Lower leg skin (tissue), 4 donors: ENCODE measurements around the gene TPRG1L. TPM values are rescaled to one million over a fixed set of nuclear protein-coding genes. Genes with fewer than 3 reads are reported as not detected.

Source experiments
- DNase-seq, 2 donors: peaks; one replicate each; pipeline ENCODE4 v3.0.0-alpha.2; 2019; ENCODE audit warnings: low spot score in 2 of 2
- H3K4me3 ChIP-seq: fragments of 200-600 bp; sonication (generic); 2 replicates; pipeline ENCODE4 v1.5.1; 2017; ENCODE audit warnings: mild to moderate bottlenecking, low read depth; ENCODE audit not compliant: poor library complexity, severe bottlenecking
- CTCF ChIP-seq, 3 donors: fragments of 450-650 bp; IDR thresholded peaks; one replicate each; pipeline ENCODE4 v1.5.1; 2016; ENCODE audit warnings: antibody characterized with exemption in 3 of 3, mild to moderate bottlenecking in 3 of 3, moderate library complexity in 2 of 3
- POLR2A ChIP-seq, 2 donors: fragments of 450-650 bp; IDR thresholded peaks; one replicate each; pipeline ENCODE4 v1.6.1; 2016 to 2017; ENCODE audit warnings: antibody characterized with exemption in 2 of 2, mild to moderate bottlenecking in 1 of 2, moderate library complexity in 1 of 2
- WGBS, 2 donors: methylation state at CpG; one replicate each; pipeline ENCODE4 v1.1.5; 2018; 5-methylcytosine and 5-hydroxymethylcytosine counted together
- intact Hi-C: fragments of 100-400 bp; cut with DNase I; formaldehyde crosslinking; loops from one replicate; pipeline ENCODE4 v1.15.0; 2023; ENCODE audit warnings: low total_unique reads
- total RNA-seq, 4 donors: library from RNA; depleted of rRNA; stranded (reverse); fragments of >200 nt; gene quantifications; one replicate each; pipeline ENCODE4 v1.1.0, GENCODE V29; 2016

TPRG1L gene
- total RNA-seq, 4 donors from 2014 or later = 44.1 to 54.3 (median 52.2) TPM

DNA sequence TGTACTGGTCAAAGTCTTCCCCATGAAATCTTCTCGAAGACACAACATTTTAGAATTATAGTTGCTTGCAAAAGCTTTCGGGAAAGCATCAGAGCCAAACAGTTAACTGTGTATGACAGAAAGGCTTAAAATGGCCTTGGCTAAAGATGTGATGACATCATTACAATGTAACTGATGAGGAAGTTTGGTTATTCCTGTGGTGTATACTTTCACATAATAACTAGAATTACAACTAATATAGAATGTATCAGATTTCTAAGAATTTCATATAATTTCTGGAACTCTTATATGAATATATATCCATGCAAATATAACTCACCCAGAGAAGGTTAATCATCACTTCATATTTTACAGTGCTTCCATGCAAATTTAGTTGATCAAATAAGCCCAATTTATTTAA lies 35.9 kb downstream of the TPRG1L start:
- intact Hi-C loops = no loop called here
- TF ChIP-seq POLR2A (IDR thresholded peaks at IDR 0.05) (no peak), CTCF (IDR thresholded peaks at IDR 0.05) (no peak)
- H3K4me3 ChIP-seq = no peak overlapping the region
- DNase-seq = no peak
- WGBS, 2 donors = 75 to 82% methylated on average over 2 of the region's 2 CpGs

DNA sequence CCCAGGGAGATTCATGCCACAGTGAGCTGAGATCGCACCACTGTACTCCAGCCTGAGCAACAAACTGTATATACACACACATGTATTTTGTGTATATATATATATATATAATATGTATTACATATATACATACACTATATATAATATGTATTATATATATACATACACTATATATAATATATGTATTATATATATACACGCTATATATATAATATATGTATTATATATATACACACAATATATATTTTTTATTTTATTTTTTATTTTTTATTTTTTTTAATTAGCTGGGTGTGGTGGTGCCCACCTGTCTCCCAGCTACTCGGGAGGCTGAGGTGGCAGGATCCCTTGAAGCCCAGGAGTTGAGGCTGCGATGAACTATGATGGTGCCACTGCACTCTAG lies 36.8 kb downstream of the TPRG1L start:
- no peak overlapping the region for H3K4me3 ChIP-seq
- TF ChIP-seq CTCF (IDR thresholded peaks at IDR 0.05) (no peak), POLR2A (IDR thresholded peaks at IDR 0.05) (no peak)
- 95 to 96% methylated on average over 4 of the region's 4 CpGs for WGBS, 2 donors
- intact Hi-C loops = no loop called here
- DNase-seq = no peak

GRCh38 chr1:3662080-3662671 lies 37.4 kb downstream of the TPRG1L start:
- 83 to 85% methylated on average over 16 of the region's 16 CpGs for WGBS, 2 donors
- intact Hi-C loops = no loop called here
- TF ChIP-seq CTCF (IDR thresholded peaks at IDR 0.05) (no peak), POLR2A (IDR thresholded peaks at IDR 0.05) (no peak)
- H3K4me3 ChIP-seq = no peak overlapping the region
- no peak for DNase-seq

DNA sequence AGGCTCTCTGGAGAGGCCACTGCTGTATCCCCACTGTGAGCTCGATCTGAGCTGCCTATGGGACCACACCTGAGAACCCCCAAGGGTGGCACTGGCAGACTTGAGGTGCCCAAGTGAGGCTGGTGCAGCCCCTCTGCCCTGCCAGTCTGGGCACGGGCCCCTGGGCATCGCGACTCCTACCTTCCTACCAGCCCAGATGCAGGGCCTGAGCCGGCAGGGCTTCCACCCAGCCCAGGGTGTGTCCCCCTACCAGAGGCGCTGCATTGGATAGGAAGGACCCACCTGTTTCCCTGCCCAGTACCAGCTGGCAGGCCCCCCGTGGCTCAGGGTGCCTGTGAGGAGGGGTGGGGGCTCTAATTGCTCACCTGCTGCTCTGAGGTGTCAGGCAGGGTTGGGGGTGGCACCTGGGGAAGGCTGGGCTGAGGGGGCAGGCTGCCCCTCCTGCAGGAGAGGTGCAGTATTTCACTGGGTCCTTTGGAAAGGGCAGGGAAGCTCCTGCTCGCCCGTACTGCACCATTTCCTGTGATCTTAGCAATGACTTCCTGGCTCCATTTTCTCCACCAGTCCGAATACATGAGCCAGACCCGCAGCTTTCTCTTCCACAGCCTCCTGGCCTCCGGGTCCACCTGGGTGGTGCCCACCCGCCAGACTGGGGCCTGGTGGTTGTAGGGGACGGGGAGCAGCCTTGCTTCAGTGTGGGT lies 39.3 kb downstream of the TPRG1L start:
- TF ChIP-seq POLR2A (IDR thresholded peaks at IDR 0.05) = no peak
- TF ChIP-seq CTCF (IDR thresholded peaks at IDR 0.05) = no peak
- intact Hi-C loops = no loop called here
- WGBS, 2 donors = 67 to 74% methylated on average over 13 to 14 of the region's 14 CpGs
- H3K4me3 ChIP-seq = no peak overlapping the region
- peak in 1 of 2 donors; percentile 70 for DNase-seq

- intact Hi-C loops = no loop called here
- DNase-seq = peak in 1 of 2 donors; percentile 20
- TF ChIP-seq CTCF (IDR thresholded peaks at IDR 0.05) (no peak), POLR2A (IDR thresholded peaks at IDR 0.05) (no peak)
- H3K4me3 ChIP-seq = no peak overlapping the region
- WGBS, 2 donors = 61 to 62% methylated on average over 14 of the region's 14 CpGs
Observed at GRCh38 chr1:3664700-3665375, 40.0 kb downstream of the TPRG1L start.
